Measurements from ENCODE around the gene YES1. TPM values are rescaled to one million over a fixed set of nuclear protein-coding genes. Genes with fewer than 3 reads are reported as not detected.

Gene YES1
- polyA plus RNA-seq, 1 donor (not counting 4 experiments of a cell fraction or from before 2014, with no cell fraction given) = 22.9 TPM

DNA sequence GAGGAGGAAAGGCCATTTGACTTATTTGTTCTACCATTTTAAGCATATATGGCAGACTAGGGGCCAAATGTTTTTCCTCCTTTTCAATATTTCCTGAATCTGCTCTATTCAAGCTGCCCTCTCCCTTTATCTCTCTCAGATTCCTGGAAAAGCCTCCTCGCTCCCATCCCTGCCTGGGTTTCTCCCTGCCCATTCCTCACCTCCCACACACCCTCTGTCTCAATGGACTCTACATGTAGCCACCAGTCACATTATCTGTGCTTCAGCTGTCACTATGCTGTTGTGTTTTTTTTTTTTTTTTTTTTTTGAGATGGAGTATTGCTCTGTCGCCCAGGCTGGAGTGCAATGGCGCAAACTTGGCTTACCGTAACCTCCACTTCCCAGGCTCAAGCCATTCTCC, 131.7 kb downstream of the YES1 start:
- H3K9ac ChIP-seq (ENCODE audit: control insufficient read depth, extremely low read depth, insufficient read depth, low read length) = no peak overlapping the region
- FAIRE-seq (no peak), DNase-seq (ENCODE audit: low read depth, low spot score) (no peak)
- no peak overlapping the region for H2AFZ ChIP-seq (ENCODE audit: control insufficient read depth, low read length)
- no peaks in the 10 kb centered on the region for H3K4me1 ChIP-seq (ENCODE audit: control insufficient read depth, extremely low read depth, insufficient read depth, low read length)
- TF ChIP-seq CTCF (optimal IDR thresholded peaks at IDR 0.05 in 1 of 3, IDR thresholded peaks at IDR 0.05 in 1 of 3, conservative IDR thresholded peaks at IDR 0.05 in 1 of 3; ENCODE audit: extremely low read depth in 1 of 3, insufficient read depth in 2 of 3, low read length in 3 of 3) = no peak
- no peak for TF ChIP-seq EZH2 (IDR thresholded peaks at IDR 0.05; ENCODE audit: low read length)
- peaks cover 24 to 33% of the 10 kb centered on the region in 2 experiments for H3K36me3 ChIP-seq (ENCODE audit: control insufficient read depth in 2 of 2, extremely low read depth in 1 of 2, insufficient read depth in 2 of 2, low read length in 2 of 2)
- no peaks in the 10 kb centered on the region for H3K27me3 ChIP-seq (ENCODE audit: control insufficient read depth, extremely low read depth, insufficient read depth, low read length)
- no peak overlapping the region for H3K4me2 ChIP-seq (ENCODE audit: control insufficient read depth, extremely low read depth, insufficient read depth, low read depth, low read length)
- H3K79me2 ChIP-seq (ENCODE audit: control insufficient read depth, insufficient read depth, low read length) = no peaks in the 10 kb centered on the region
- H3K27ac ChIP-seq (ENCODE audit: control insufficient read depth, insufficient read depth, low read length) = no peak overlapping the region
- H4K20me1 ChIP-seq (ENCODE audit: control insufficient read depth, extremely low read depth, insufficient read depth, low read length) = no peaks in the 10 kb centered on the region
- no peak overlapping the region for H3K4me3 ChIP-seq (ENCODE audit: control insufficient read depth in 2 of 3, extremely low read depth in 1 of 3, insufficient read depth in 2 of 3, low read depth in 1 of 3, low read length in 3 of 3)
- dilution Hi-C loops (cut with MboI; ENCODE audit: extremely low pct_ligation_motif_present, low sequenced_read_pairs) = no loop called here
- H3K9me3 ChIP-seq (ENCODE audit: control insufficient read depth, low read depth, low read length) = no peaks in the 10 kb centered on the region
- no peaks in the 10 kb centered on the region for H3K9me1 ChIP-seq (ENCODE audit: control insufficient read depth, extremely low read depth, insufficient read depth, low read length)

DNA sequence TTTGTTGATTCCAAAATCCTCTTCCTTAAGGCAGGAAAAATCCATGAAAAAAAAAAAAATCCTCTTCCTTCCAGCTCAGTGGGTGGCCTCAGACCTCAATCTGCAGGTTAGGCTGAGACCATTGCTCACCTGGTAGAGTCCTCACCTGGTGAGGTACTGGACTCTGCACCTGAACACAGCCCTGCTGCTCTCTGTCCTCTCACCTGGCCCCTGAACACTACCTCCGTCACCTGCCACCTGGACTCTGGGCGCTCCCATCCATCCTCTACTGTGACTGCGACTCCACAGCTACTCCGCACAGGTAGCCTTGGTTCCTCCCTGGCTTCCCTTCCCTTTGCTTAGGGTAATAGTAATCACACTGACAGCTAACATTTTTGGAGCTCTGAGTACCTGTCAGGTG, 132.5 kb downstream of the YES1 start:
- FAIRE-seq = no peak
- Histone ChIP-seq H4K20me1 (ENCODE audit: control insufficient read depth, extremely low read depth, insufficient read depth, low read length) (no peaks in the 10 kb centered on the region), H3K4me3 (ENCODE audit: control insufficient read depth in 2 of 3, extremely low read depth in 1 of 3, insufficient read depth in 2 of 3, low read depth in 1 of 3, low read length in 3 of 3) (no peak overlapping the region), H3K9me3 (ENCODE audit: control insufficient read depth, low read depth, low read length) (no peaks in the 10 kb centered on the region), H3K4me1 (ENCODE audit: control insufficient read depth, extremely low read depth, insufficient read depth, low read length) (no peaks in the 10 kb centered on the region), H3K9me1 (ENCODE audit: control insufficient read depth, extremely low read depth, insufficient read depth, low read length) (no peaks in the 10 kb centered on the region), H3K36me3 (ENCODE audit: control insufficient read depth in 2 of 2, extremely low read depth in 1 of 2, insufficient read depth in 2 of 2, low read length in 2 of 2) (peaks cover 26 to 39% of the 10 kb centered on the region in 2 experiments), H3K27me3 (ENCODE audit: control insufficient read depth, extremely low read depth, insufficient read depth, low read length) (no peaks in the 10 kb centered on the region), H3K79me2 (ENCODE audit: control insufficient read depth, insufficient read depth, low read length) (no peaks in the 10 kb centered on the region), H2AFZ (ENCODE audit: control insufficient read depth, low read length) (no peak overlapping the region), H3K27ac (ENCODE audit: control insufficient read depth, insufficient read depth, low read length) (no peak overlapping the region), H3K9ac (ENCODE audit: control insufficient read depth, extremely low read depth, insufficient read depth, low read length) (no peak overlapping the region), H3K4me2 (ENCODE audit: control insufficient read depth, extremely low read depth, insufficient read depth, low read depth, low read length) (no peak overlapping the region)
- no peak for DNase-seq (ENCODE audit: low read depth, low spot score)
- no peak for TF ChIP-seq EZH2 (IDR thresholded peaks at IDR 0.05; ENCODE audit: low read length)
- TF ChIP-seq CTCF (optimal IDR thresholded peaks at IDR 0.05 in 1 of 3, IDR thresholded peaks at IDR 0.05 in 1 of 3, conservative IDR thresholded peaks at IDR 0.05 in 1 of 3; ENCODE audit: extremely low read depth in 1 of 3, insufficient read depth in 2 of 3, low read length in 3 of 3) = no peak
- dilution Hi-C loops (cut with MboI; ENCODE audit: extremely low pct_ligation_motif_present, low sequenced_read_pairs) = no loop called here

All from keratinocyte (primary cell).